PC-9 (cell line): Measurements from ENCODE around the gene AQP2.

Experiments
- EZH2 ChIP-seq: fragments of 200-600 bp; sonication (generic); IDR thresholded peaks from 2 replicates; pipeline ENCODE4 v1.8.0; 2017; ENCODE audit warnings: antibody characterized with exemption, low read depth
- TF ChIP-seq, protein P1 (sequence below): fragments of 200-600 bp; sonication (generic); conservative IDR thresholded peaks from 2 replicates; pipeline ENCODE4 v1.6.1; 2017; ENCODE audit warnings: mixed run types, antibody characterized with exemption, mild to moderate bottlenecking, moderate library complexity

DNA sequence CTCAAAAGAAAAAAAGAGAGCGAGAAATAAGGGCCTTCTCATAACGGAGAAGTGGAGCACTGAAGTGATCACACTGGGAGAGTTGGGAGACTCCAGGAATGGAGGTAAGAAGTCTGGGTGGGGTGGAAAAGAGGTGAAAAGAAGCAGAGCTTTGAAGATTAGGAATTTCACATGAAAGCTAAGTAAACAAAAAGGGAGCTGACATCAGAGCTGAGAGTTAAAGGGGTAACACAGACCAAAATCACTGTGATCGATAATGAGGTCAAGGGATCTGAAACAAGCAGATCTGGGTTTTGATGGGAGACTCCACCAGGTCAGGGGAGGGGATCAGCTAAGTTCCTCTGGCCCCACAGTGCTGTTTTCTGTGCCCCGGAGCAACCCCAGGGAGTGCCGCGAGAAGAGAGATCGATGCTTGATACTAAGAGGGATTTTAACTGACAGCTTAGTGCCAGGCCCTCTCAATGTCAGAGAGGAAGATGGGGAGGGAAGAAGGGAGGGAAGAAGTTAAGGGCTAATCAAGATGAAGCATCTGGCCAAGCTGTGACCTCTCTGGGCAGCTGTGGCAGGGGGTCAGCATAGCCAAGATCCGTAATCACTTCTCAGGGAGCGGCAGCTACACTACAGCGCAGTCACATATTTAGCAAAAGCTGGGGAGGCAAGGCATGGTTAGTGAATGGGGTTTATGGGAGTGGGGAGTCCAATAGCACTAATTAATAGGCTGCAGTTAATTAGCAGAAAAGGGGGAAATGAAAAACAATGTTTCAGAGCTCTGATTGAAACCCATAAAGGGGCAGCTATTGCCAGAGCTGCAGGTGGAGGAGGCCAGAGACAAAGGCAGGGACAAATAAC lies 30.2 kb downstream of the AQP2 start:
- TF ChIP-seq, protein P1, sequence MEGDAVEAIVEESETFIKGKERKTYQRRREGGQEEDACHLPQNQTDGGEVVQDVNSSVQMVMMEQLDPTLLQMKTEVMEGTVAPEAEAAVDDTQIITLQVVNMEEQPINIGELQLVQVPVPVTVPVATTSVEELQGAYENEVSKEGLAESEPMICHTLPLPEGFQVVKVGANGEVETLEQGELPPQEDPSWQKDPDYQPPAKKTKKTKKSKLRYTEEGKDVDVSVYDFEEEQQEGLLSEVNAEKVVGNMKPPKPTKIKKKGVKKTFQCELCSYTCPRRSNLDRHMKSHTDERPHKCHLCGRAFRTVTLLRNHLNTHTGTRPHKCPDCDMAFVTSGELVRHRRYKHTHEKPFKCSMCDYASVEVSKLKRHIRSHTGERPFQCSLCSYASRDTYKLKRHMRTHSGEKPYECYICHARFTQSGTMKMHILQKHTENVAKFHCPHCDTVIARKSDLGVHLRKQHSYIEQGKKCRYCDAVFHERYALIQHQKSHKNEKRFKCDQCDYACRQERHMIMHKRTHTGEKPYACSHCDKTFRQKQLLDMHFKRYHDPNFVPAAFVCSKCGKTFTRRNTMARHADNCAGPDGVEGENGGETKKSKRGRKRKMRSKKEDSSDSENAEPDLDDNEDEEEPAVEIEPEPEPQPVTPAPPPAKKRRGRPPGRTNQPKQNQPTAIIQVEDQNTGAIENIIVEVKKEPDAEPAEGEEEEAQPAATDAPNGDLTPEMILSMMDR = no peak
- no peak for TF ChIP-seq EZH2
